ENCODE measurements around the gene KIFAP3. TPM values are rescaled to one million over a fixed set of nuclear protein-coding genes. Genes with fewer than 3 reads are reported as not detected.

The KIFAP3 gene
- total RNA-seq, 2 experiments from 2014 or later, result 19.4 to 20.6 TPM

GRCh38 chr1:169892927-169893644 is 181.4 kb downstream of the KIFAP3 start:
- peaks cover 12% of the 10 kb centered on the region for H3K36me3 Mint-ChIP-seq
- H3K4me1 Mint-ChIP-seq, result peaks cover 44% of the 10 kb centered on the region
- POLR2A ChIA-PET, result interaction anchor here (0.5 to 5.2 kb wide), 16 partner anchors 9 to 525 kb away, joined by 3 to 45 read pairs (median 4); partner anchors contain the start of genes BLZF1, KIFAP3 and METTL18
- ATAC-seq (ENCODE audit: low read depth) (no peak), DNase-seq (no peak)
- H3K4me3 Mint-ChIP-seq, result peak overlapping the region; percentile 95
- H3K27me3 Mint-ChIP-seq, result peaks cover 6% of the 10 kb centered on the region
- H3K27ac Mint-ChIP-seq, result peak overlapping the region; percentile 100
- no peaks in the 10 kb centered on the region for H3K9me3 Mint-ChIP-seq

GRCh38 chr1:169892176-169892926 is 182.1 kb downstream of the KIFAP3 start:
- Mint-ChIP-seq H3K36me3 (peaks cover 15% of the 10 kb centered on the region), H3K27ac (peak overlapping the region; percentile 100), H3K4me3 (peak overlapping the region; percentile 95), H3K27me3 (peaks cover 5% of the 10 kb centered on the region), H3K9me3 (no peaks in the 10 kb centered on the region), H3K4me1 (peaks cover 44% of the 10 kb centered on the region)
- DNase-seq (no peak), ATAC-seq (ENCODE audit: low read depth) (no peak)
- POLR2A ChIA-PET, result interaction anchor here (1.0 to 5.2 kb wide), 10 partner anchors 10 to 524 kb away, joined by 3 to 45 read pairs (median 4); partner anchors contain the start of genes BLZF1, KIFAP3, METTL18 and NME7

- Mint-ChIP-seq H3K27ac (peak overlapping the region; percentile 80), H3K36me3 (peaks cover 18% of the 10 kb centered on the region), H3K4me3 (peak overlapping the region; percentile 95), H3K27me3 (peaks cover 4% of the 10 kb centered on the region), H3K9me3 (no peaks in the 10 kb centered on the region), H3K4me1 (peaks cover 44% of the 10 kb centered on the region)
- ATAC-seq (ENCODE audit: low read depth), result no peak
- no peak for DNase-seq
- POLR2A ChIA-PET, result interaction anchor here (1.0 to 5.2 kb wide), 7 partner anchors 10 to 523 kb away, joined by 3 to 45 read pairs (median 4); partner anchors contain the start of genes BLZF1, KIFAP3, METTL18 and NME7
Measured at GRCh38 chr1:169891539-169891885, 183.0 kb downstream of the KIFAP3 start.

GRCh38 chr1:169890761-169891538 is 183.5 kb downstream of the KIFAP3 start:
- no peaks in the 10 kb centered on the region for H3K27me3 Mint-ChIP-seq
- no peaks in the 10 kb centered on the region for H3K9me3 Mint-ChIP-seq
- ATAC-seq (ENCODE audit: low read depth), result peak; percentile 17
- no peak for DNase-seq
- peaks cover 40% of the 10 kb centered on the region for H3K4me1 Mint-ChIP-seq
- peak overlapping the region; percentile 80 for H3K27ac Mint-ChIP-seq
- peak overlapping the region; percentile 95 for H3K4me3 Mint-ChIP-seq
- POLR2A ChIA-PET, result interaction anchor here (1.0 to 5.2 kb wide), 7 partner anchors 10 to 523 kb away, joined by 3 to 45 read pairs (median 4); partner anchors contain the start of genes BLZF1, KIFAP3, METTL18 and NME7
- H3K36me3 Mint-ChIP-seq, result peaks cover 23% of the 10 kb centered on the region

GRCh38 chr1:169889871-169890270 is 184.6 kb downstream of the KIFAP3 start:
- H3K4me1 Mint-ChIP-seq, result peaks cover 40% of the 10 kb centered on the region
- no peak overlapping the region for H3K4me3 Mint-ChIP-seq
- peaks cover 23% of the 10 kb centered on the region for H3K36me3 Mint-ChIP-seq
- no peaks in the 10 kb centered on the region for H3K9me3 Mint-ChIP-seq
- ATAC-seq (ENCODE audit: low read depth) (no peak), DNase-seq (no peak)
- no peak overlapping the region for H3K27ac Mint-ChIP-seq
- no peaks in the 10 kb centered on the region for H3K27me3 Mint-ChIP-seq
- POLR2A ChIA-PET, result no interaction called here

- no peak overlapping the region for H3K4me3 Mint-ChIP-seq
- DNase-seq, result no peak
- H3K9me3 Mint-ChIP-seq, result no peaks in the 10 kb centered on the region
- H3K4me1 Mint-ChIP-seq, result peaks cover 26% of the 10 kb centered on the region
- H3K36me3 Mint-ChIP-seq, result peaks cover 27% of the 10 kb centered on the region
- ATAC-seq (ENCODE audit: low read depth), result no peak
- no peaks in the 10 kb centered on the region for H3K27me3 Mint-ChIP-seq
- H3K27ac Mint-ChIP-seq, result no peak overlapping the region
- POLR2A ChIA-PET, result interaction anchor here (0.6 kb wide), 1 partner anchor 56 kb away, joined by 4 read pairs; no protein-coding TSS in a partner anchor
Measured at GRCh38 chr1:169886931-169887330, 187.6 kb downstream of the KIFAP3 start.

- H3K27ac Mint-ChIP-seq, result no peak overlapping the region
Measured at GRCh38 chr1:169886422-169886821, 188.1 kb downstream of the KIFAP3 start.

GRCh38 chr1:169885207-169885606 is 189.3 kb downstream of the KIFAP3 start:
- POLR2A ChIA-PET, result no interaction called here
- H3K27me3 Mint-ChIP-seq, result no peaks in the 10 kb centered on the region

More at GRCh38 chr1:169886422-169886821, 188.1 kb downstream of the KIFAP3 start:
- H3K4me1 Mint-ChIP-seq, result peaks cover 23% of the 10 kb centered on the region
- POLR2A ChIA-PET, result interaction anchor here (0.6 kb wide), 1 partner anchor 57 kb away, joined by 4 read pairs; no protein-coding TSS in a partner anchor
- H3K27me3 Mint-ChIP-seq, result no peaks in the 10 kb centered on the region
- H3K4me3 Mint-ChIP-seq, result no peak overlapping the region
- H3K9me3 Mint-ChIP-seq, result no peaks in the 10 kb centered on the region
- no peak for DNase-seq
- no peak for ATAC-seq (ENCODE audit: low read depth)
- H3K36me3 Mint-ChIP-seq, result peaks cover 27% of the 10 kb centered on the region

GRCh38 chr1:169884634-169885033 is 189.9 kb downstream of the KIFAP3 start:
- H3K4me3 Mint-ChIP-seq, result no peak overlapping the region
- H3K36me3 Mint-ChIP-seq, result peaks cover 25% of the 10 kb centered on the region
- DNase-seq (no peak), ATAC-seq (ENCODE audit: low read depth) (no peak)
- POLR2A ChIA-PET, result no interaction called here
- H3K27me3 Mint-ChIP-seq, result no peaks in the 10 kb centered on the region
- no peaks in the 10 kb centered on the region for H3K9me3 Mint-ChIP-seq
- H3K27ac Mint-ChIP-seq, result no peak overlapping the region
- H3K4me1 Mint-ChIP-seq, result peaks cover 10% of the 10 kb centered on the region

More at GRCh38 chr1:169885207-169885606, 189.3 kb downstream of the KIFAP3 start:
- ATAC-seq (ENCODE audit: low read depth), result no peak
- Mint-ChIP-seq H3K36me3 (peaks cover 25% of the 10 kb centered on the region), H3K27ac (no peak overlapping the region), H3K9me3 (no peaks in the 10 kb centered on the region), H3K4me1 (peaks cover 12% of the 10 kb centered on the region), H3K4me3 (no peak overlapping the region)
- no peak for DNase-seq

GRCh38 chr1:169882039-169882511 is 192.4 kb downstream of the KIFAP3 start:
- no peak for DNase-seq
- ATAC-seq (ENCODE audit: low read depth), result no peak
- Mint-ChIP-seq H3K27me3 (no peaks in the 10 kb centered on the region), H3K4me3 (no peak overlapping the region), H3K36me3 (peaks cover 19% of the 10 kb centered on the region), H3K4me1 (peaks cover 2% of the 10 kb centered on the region), H3K9me3 (no peaks in the 10 kb centered on the region), H3K27ac (no peak overlapping the region)
- POLR2A ChIA-PET, result interaction anchor here (1.1 kb wide), 1 partner anchor 12 kb away, joined by 3 read pairs; the partner anchor contains the start of gene SCYL3

GRCh38 chr1:169879034-169879840 is 195.3 kb downstream of the KIFAP3 start:
- ATAC-seq (ENCODE audit: low read depth) (no peak), DNase-seq (no peak)
- no peaks in the 10 kb centered on the region for H3K9me3 Mint-ChIP-seq
- no peak overlapping the region for H3K27ac Mint-ChIP-seq
- H3K36me3 Mint-ChIP-seq, result peaks cover 24% of the 10 kb centered on the region
- H3K4me1 Mint-ChIP-seq, result peaks cover 2% of the 10 kb centered on the region
- no peaks in the 10 kb centered on the region for H3K27me3 Mint-ChIP-seq
- POLR2A ChIA-PET, result no interaction called here
- no peak overlapping the region for H3K4me3 Mint-ChIP-seq

GRCh38 chr1:169878498-169878897 is 196.0 kb downstream of the KIFAP3 start:
- Mint-ChIP-seq H3K27me3 (no peaks in the 10 kb centered on the region), H3K4me3 (no peak overlapping the region), H3K9me3 (no peaks in the 10 kb centered on the region), H3K27ac (no peak overlapping the region), H3K4me1 (peaks cover 5% of the 10 kb centered on the region), H3K36me3 (peaks cover 32% of the 10 kb centered on the region)
- ATAC-seq (ENCODE audit: low read depth), result no peak
- DNase-seq, result no peak
- POLR2A ChIA-PET, result no interaction called here
